Globus pallidus (tissue), 1 donor: ENCODE results near the gene ANKRD12.
"Not testable (repeated sequence)": the region's sequence is repeated elsewhere in the genome, so short reads cannot be mapped to it uniquely, and the experiment has no call there.

Source experiments
- DNase-seq: peaks from one replicate; pipeline ENCODE4 v3.0.0-alpha.2; 2015; ENCODE audit warnings: low spot score

ANKRD12 gene

GRCh38 chr18:9233771-9234440 is 97.3 kb downstream of the ANKRD12 start:
- DNase-seq, result peak; percentile 38

GRCh38 chr18:9234528-9234927 is 97.9 kb downstream of the ANKRD12 start:
- DNase-seq, result no peak

GRCh38 chr18:9237981-9238380 is 101.4 kb downstream of the ANKRD12 start:
- no peak for DNase-seq

- no peak for DNase-seq
Measured at GRCh38 chr18:9239720-9240119, 103.1 kb downstream of the ANKRD12 start.

- no peak for DNase-seq
Measured at GRCh38 chr18:9240270-9240669, 103.7 kb downstream of the ANKRD12 start.

GRCh38 chr18:9243029-9243428 is 106.4 kb downstream of the ANKRD12 start:
- DNase-seq, result peak; percentile 39

GRCh38 chr18:9244376-9244775 is 107.8 kb downstream of the ANKRD12 start:
- no peak for DNase-seq

- no peak for DNase-seq
Measured at GRCh38 chr18:9248661-9249060, 112.1 kb downstream of the ANKRD12 start.

GRCh38 chr18:9249254-9249653 is 112.7 kb downstream of the ANKRD12 start:
- no peak for DNase-seq

GRCh38 chr18:9259173-9259572 is 122.6 kb downstream of the ANKRD12 start:
- DNase-seq, result no peak

- no peak for DNase-seq
Measured at GRCh38 chr18:9260388-9261380, 124.1 kb downstream of the ANKRD12 start.

- no peak for DNase-seq
Measured at GRCh38 chr18:9263264-9263663, 126.7 kb downstream of the ANKRD12 start.

GRCh38 chr18:9264797-9265196 is 128.2 kb downstream of the ANKRD12 start:
- DNase-seq, result not testable (repeated sequence)

GRCh38 chr18:9273221-9273620 is 136.6 kb downstream of the ANKRD12 start:
- DNase-seq, result no peak

- no peak for DNase-seq
Measured at GRCh38 chr18:9275890-9276289, 139.3 kb downstream of the ANKRD12 start.

- DNase-seq, result no peak
Measured at GRCh38 chr18:9278028-9278427, 141.4 kb downstream of the ANKRD12 start.

- DNase-seq, result no peak
Measured at GRCh38 chr18:9280849-9281248, 144.3 kb downstream of the ANKRD12 start.

- no peak for DNase-seq
Measured at GRCh38 chr18:9281780-9282179, 145.2 kb downstream of the ANKRD12 start.

GRCh38 chr18:9283791-9284190 is 147.2 kb downstream of the ANKRD12 start:
- DNase-seq, result no peak

GRCh38 chr18:9285604-9286003 is 149.0 kb downstream of the ANKRD12 start:
- no peak for DNase-seq

GRCh38 chr18:9287036-9287435 is 150.5 kb downstream of the ANKRD12 start:
- no peak for DNase-seq

GRCh38 chr18:9289698-9290097 is 153.1 kb downstream of the ANKRD12 start:
- no peak for DNase-seq

GRCh38 chr18:9290156-9290555 is 153.6 kb downstream of the ANKRD12 start:
- no peak for DNase-seq
